RWPE1 (cell line): ENCODE data around the gene ACSM6.

Experiments used
- CTCF ChIA-PET: fragments of 350-600 bp; sonication (Branson Sonifier 250); formaldehyde crosslinking; extraction: SDS; loops from one replicate; lab custom pipeline; 2021; lab: Yijun Ruan, JAX
- POLR2A ChIA-PET: fragments of 400-600 bp; formaldehyde crosslinking; extraction: SDS; loops from one replicate; lab custom pipeline; 2020; ENCODE audit warnings: antibody characterized with exemption; ENCODE audit not compliant: low non-redundant PET; lab: Yijun Ruan, JAX
- DNase-seq: peaks from one replicate; pipeline ENCODE4 v3.0.0; 2012; ENCODE audit warnings: low spot score
- H3K27ac ChIP-seq: fragments of 450-650 bp; 2 replicates; pipeline ENCODE4 v1.5.1; 2017
- TF ChIP-seq, protein P1 (sequence below): fragments of 450-650 bp; conservative IDR thresholded peaks from 2 replicates; pipeline ENCODE4 v1.5.1; 2017; ENCODE audit warnings: low read depth, mild to moderate bottlenecking

The ACSM6 gene

DNA sequence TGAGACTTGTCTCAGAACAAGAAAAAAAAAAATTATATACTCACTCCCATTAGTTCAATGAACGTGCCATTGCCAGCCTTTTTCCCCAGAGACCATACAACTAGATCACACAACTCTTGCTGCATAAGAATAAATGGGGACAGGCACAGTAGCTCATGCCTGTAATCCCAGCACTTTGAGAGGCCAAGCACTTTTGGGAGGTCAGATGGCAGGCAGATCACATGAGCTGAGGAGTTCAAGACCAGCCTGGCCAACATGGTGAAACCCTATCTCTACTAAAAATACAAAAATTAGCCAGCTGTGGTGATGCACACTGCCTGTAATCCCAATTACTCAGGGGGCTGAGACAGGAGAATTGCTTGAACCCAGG is 83.1 kb downstream of the ACSM6 start:
- no peak for DNase-seq
- TF ChIP-seq, protein P1, sequence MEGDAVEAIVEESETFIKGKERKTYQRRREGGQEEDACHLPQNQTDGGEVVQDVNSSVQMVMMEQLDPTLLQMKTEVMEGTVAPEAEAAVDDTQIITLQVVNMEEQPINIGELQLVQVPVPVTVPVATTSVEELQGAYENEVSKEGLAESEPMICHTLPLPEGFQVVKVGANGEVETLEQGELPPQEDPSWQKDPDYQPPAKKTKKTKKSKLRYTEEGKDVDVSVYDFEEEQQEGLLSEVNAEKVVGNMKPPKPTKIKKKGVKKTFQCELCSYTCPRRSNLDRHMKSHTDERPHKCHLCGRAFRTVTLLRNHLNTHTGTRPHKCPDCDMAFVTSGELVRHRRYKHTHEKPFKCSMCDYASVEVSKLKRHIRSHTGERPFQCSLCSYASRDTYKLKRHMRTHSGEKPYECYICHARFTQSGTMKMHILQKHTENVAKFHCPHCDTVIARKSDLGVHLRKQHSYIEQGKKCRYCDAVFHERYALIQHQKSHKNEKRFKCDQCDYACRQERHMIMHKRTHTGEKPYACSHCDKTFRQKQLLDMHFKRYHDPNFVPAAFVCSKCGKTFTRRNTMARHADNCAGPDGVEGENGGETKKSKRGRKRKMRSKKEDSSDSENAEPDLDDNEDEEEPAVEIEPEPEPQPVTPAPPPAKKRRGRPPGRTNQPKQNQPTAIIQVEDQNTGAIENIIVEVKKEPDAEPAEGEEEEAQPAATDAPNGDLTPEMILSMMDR: no peak
- POLR2A ChIA-PET: no interaction called here
- CTCF ChIA-PET: no interaction called here
- peak overlapping the region; percentile 94 for H3K27ac ChIP-seq

- TF ChIP-seq, protein P1: no peak
- peak overlapping the region; percentile 94 for H3K27ac ChIP-seq
- CTCF ChIA-PET: interaction anchor here (0.7 kb wide), 1 partner anchor 84 kb away, joined by 4 read pairs; no protein-coding TSS in a partner anchor
- POLR2A ChIA-PET: no interaction called here
- no peak for DNase-seq
These were observed 83.6 kb downstream of the ACSM6 start for GRCh38 chr10:95277614-95278013.
